HEK293 (cell line): Measurements from ENCODE around the gene PNPLA2.

Experiments
- GLI2 ChIP-seq: fragments of 450-650 bp; formaldehyde crosslinking; IDR thresholded peaks from 2 replicates; pipeline ENCODE4; 2017; ENCODE audit warnings: missing biosample characterization, missing genetic modification characterization, low read depth, borderline replicate concordance
- GLIS1 ChIP-seq: fragments of 450-650 bp; formaldehyde crosslinking; IDR thresholded peaks from 2 replicates; pipeline ENCODE4 v1.5.1; 2016; ENCODE audit warnings: missing biosample characterization, missing genetic modification characterization
- IKZF3 ChIP-seq: fragments of 450-650 bp; IDR thresholded peaks from 2 replicates; pipeline ENCODE4 v1.5.0; 2018; ENCODE audit warnings: missing biosample characterization, mild to moderate bottlenecking, missing genetic modification characterization, moderate library complexity
- KLF16 ChIP-seq: fragments of 450-650 bp; formaldehyde crosslinking; IDR thresholded peaks from 2 replicates; pipeline ENCODE4 v1.5.1; 2017; ENCODE audit warnings: missing biosample characterization, missing genetic modification characterization
- RBAK ChIP-seq: fragments of 450-650 bp; formaldehyde crosslinking; IDR thresholded peaks from 2 replicates; pipeline ENCODE4 v1.5.1; 2016; ENCODE audit warnings: missing biosample characterization, missing genetic modification characterization
- SCRT2 ChIP-seq: fragments of 450-650 bp; formaldehyde crosslinking; IDR thresholded peaks from 2 replicates; pipeline ENCODE4 v1.5.1; 2016; ENCODE audit warnings: missing biosample characterization, missing genetic modification characterization
- ZIC2 ChIP-seq: fragments of 450-650 bp; formaldehyde crosslinking; IDR thresholded peaks from 2 replicates; pipeline ENCODE4 v1.5.1; 2016; ENCODE audit warnings: missing biosample characterization, missing genetic modification characterization
- ZNF146 ChIP-seq: fragments of 450-650 bp; formaldehyde crosslinking; IDR thresholded peaks from 2 replicates; pipeline ENCODE4 v1.5.1; 2016; ENCODE audit warnings: missing biosample characterization, missing genetic modification characterization
- ZNF16 ChIP-seq: fragments of 450-650 bp; formaldehyde crosslinking; IDR thresholded peaks from 2 replicates; pipeline ENCODE4 v1.5.1; 2016; ENCODE audit warnings: low read depth, missing biosample characterization, missing genetic modification characterization
- ZNF2 ChIP-seq: fragments of 450-650 bp; formaldehyde crosslinking; IDR thresholded peaks from 2 replicates; pipeline ENCODE4 v1.5.1; 2016; ENCODE audit warnings: missing biosample characterization, missing genetic modification characterization
- ZNF214 ChIP-seq: fragments of 450-650 bp; formaldehyde crosslinking; IDR thresholded peaks from 2 replicates; pipeline ENCODE4 v1.5.1; 2017; ENCODE audit warnings: missing biosample characterization, mild to moderate bottlenecking, missing genetic modification characterization, borderline replicate concordance
- ZNF362 ChIP-seq: fragments of 450-650 bp; formaldehyde crosslinking; IDR thresholded peaks from 2 replicates; pipeline ENCODE4 v1.5.1; 2016; ENCODE audit warnings: missing biosample characterization, missing genetic modification characterization
- ZNF398 ChIP-seq: fragments of 450-650 bp; formaldehyde crosslinking; IDR thresholded peaks from 2 replicates; pipeline ENCODE4 v1.5.1; 2017; ENCODE audit warnings: missing biosample characterization, missing genetic modification characterization
- ZNF426 ChIP-seq: fragments of 450-650 bp; formaldehyde crosslinking; IDR thresholded peaks from 2 replicates; pipeline ENCODE4 v1.5.1; 2017; ENCODE audit warnings: missing biosample characterization, missing genetic modification characterization, mild to moderate bottlenecking, inconsistent platforms, moderate library complexity
- ZNF513 ChIP-seq: fragments of 450-650 bp; IDR thresholded peaks from 2 replicates; pipeline ENCODE4 v1.5.1; 2018; ENCODE audit warnings: missing biosample characterization, missing genetic modification characterization
- ZNF514 ChIP-seq: fragments of 450-650 bp; formaldehyde crosslinking; IDR thresholded peaks from 2 replicates; pipeline ENCODE4 v1.5.1; 2016; ENCODE audit warnings: missing biosample characterization, missing genetic modification characterization
- ZNF555 ChIP-seq: fragments of 450-650 bp; formaldehyde crosslinking; conservative IDR thresholded peaks from 2 replicates; pipeline ENCODE4 v1.5.1; 2017; ENCODE audit warnings: missing biosample characterization, mild to moderate bottlenecking, missing genetic modification characterization, inconsistent platforms
- ZNF596 ChIP-seq: fragments of 450-650 bp; IDR thresholded peaks from 2 replicates; pipeline ENCODE4 v1.5.0; 2018; ENCODE audit warnings: missing biosample characterization, mild to moderate bottlenecking, missing genetic modification characterization, moderate library complexity
- ZNF610 ChIP-seq: fragments of 450-650 bp; formaldehyde crosslinking; IDR thresholded peaks from 2 replicates; pipeline ENCODE4 v1.5.1; 2016; ENCODE audit warnings: missing biosample characterization, missing genetic modification characterization, borderline replicate concordance
- ZNF621 ChIP-seq: fragments of 450-650 bp; formaldehyde crosslinking; IDR thresholded peaks from 2 replicates; pipeline ENCODE4 v1.5.1; 2017; ENCODE audit warnings: missing biosample characterization, missing genetic modification characterization
- ZNF645 ChIP-seq: fragments of 450-650 bp; formaldehyde crosslinking; IDR thresholded peaks from 2 replicates; pipeline ENCODE4; 2016; ENCODE audit warnings: missing biosample characterization, missing genetic modification characterization
- ZNF660 ChIP-seq: fragments of 450-650 bp; IDR thresholded peaks from 2 replicates; pipeline ENCODE4 v1.5.1; 2018; ENCODE audit warnings: missing biosample characterization, mild to moderate bottlenecking, missing genetic modification characterization
- ZSCAN5A ChIP-seq: fragments of 450-650 bp; formaldehyde crosslinking; IDR thresholded peaks from 2 replicates; pipeline ENCODE4 v1.5.1; 2016; ENCODE audit warnings: missing biosample characterization, missing genetic modification characterization

Gene PNPLA2

GRCh38 chr11:833114-833791, 14.5 kb downstream of the PNPLA2 start (continued):
- TF ChIP-seq ZSCAN5A (tag by site-specific recombination) (no peak), ZNF2 (tag by site-specific recombination) (no peak), SCRT2 (tag by site-specific recombination) (no peak), IKZF3 (tag by site-specific recombination) (no peak), ZNF362 (no peak), ZNF596 (no peak), ZNF426 (tag by site-specific recombination) (no peak), ZNF555 (tag by site-specific recombination) (no peak), KLF16 (tag by site-specific recombination) (0 out of 2 replicates have a peak, but pooled peaks have one; percentile 32), ZNF621 (tag by site-specific recombination) (no peak), ZNF660 (tag by site-specific recombination) (peak; percentile 55; the same call in 1 of the 2 replicates), ZNF514 (tag by site-specific recombination) (no peak), ZNF398 (tag by site-specific recombination) (no peak), ZNF16 (tag by site-specific recombination) (no peak), GLIS1 (tag by site-specific recombination) (peak; percentile 72), GLI2 (no peak), ZIC2 (tag by site-specific recombination) (peak; percentile 82), ZNF214 (no peak), ZNF513 (tag by site-specific recombination) (no peak), ZNF610 (tag by site-specific recombination) (no peak), RBAK (no peak), ZNF146 (tag by site-specific recombination) (no peak), ZNF645 (no peak)
